ENCODE measurements around the gene SLC12A4.

SLC12A4 gene

GRCh38 chr16:67962135-67962534 is 6.3 kb downstream of the SLC12A4 start:
- DNase-seq = no peak

GRCh38 chr16:67961551-67961957 is 6.9 kb downstream of the SLC12A4 start:
- DNase-seq = no peak

- DNase-seq = no peak
Measured at GRCh38 chr16:67959536-67960329, 8.7 kb downstream of the SLC12A4 start.

- no peak for DNase-seq
Measured at GRCh38 chr16:67957622-67958021, 10.8 kb downstream of the SLC12A4 start.

GRCh38 chr16:67954421-67955196 is 13.8 kb downstream of the SLC12A4 start:
- DNase-seq = no peak

- no peak for DNase-seq
Measured at GRCh38 chr16:67953641-67954375, 14.6 kb downstream of the SLC12A4 start.

- no peak for DNase-seq
Measured at GRCh38 chr16:67951485-67951884, 17.0 kb downstream of the SLC12A4 start.

GRCh38 chr16:67950335-67950843 is 18.0 kb downstream of the SLC12A4 start:
- DNase-seq = no peak

GRCh38 chr16:67949645-67950044 is 18.8 kb downstream of the SLC12A4 start:
- DNase-seq = no peak

- no peak for DNase-seq
Measured at GRCh38 chr16:67948015-67948414, 20.4 kb downstream of the SLC12A4 start.

- DNase-seq = no peak
Measured at GRCh38 chr16:67946966-67947558, 21.4 kb downstream of the SLC12A4 start.

GRCh38 chr16:67946128-67946569 is 22.3 kb downstream of the SLC12A4 start:
- DNase-seq = no peak

- DNase-seq = no peak
Measured at GRCh38 chr16:67945392-67945933, 23.0 kb downstream of the SLC12A4 start.

- no peak for DNase-seq
Measured at GRCh38 chr16:67944690-67945391, 23.6 kb downstream of the SLC12A4 start.

- DNase-seq = no peak
Measured at GRCh38 chr16:67943619-67944504, 24.6 kb downstream of the SLC12A4 start, which contains the start of gene LCAT. Gene LCAT (minus strand): TSS chr16:67944120. CDS start chr16:67944101, 19 bp downstream.

- DNase-seq = no peak
Measured at GRCh38 chr16:67943256-67943618, 25.2 kb downstream of the SLC12A4 start.

- no peak for DNase-seq
Measured at GRCh38 chr16:67942510-67943255, 25.8 kb downstream of the SLC12A4 start.

- peak; percentile 60 to 65 for DNase-seq
Measured at GRCh38 chr16:67942200-67942509, 26.3 kb downstream of the SLC12A4 start.

GRCh38 chr16:67941469-67942199 is 26.8 kb downstream of the SLC12A4 start:
- DNase-seq = no peak

Data from activated T-cell treated with anti-CD3 and anti-CD28 coated beads, Interleukin-2, amount 50 U/mL, for 48 hours (primary cell).